K562 (cell line): ENCODE measurements around the gene RAB7A. TPM values are rescaled to one million over a fixed set of nuclear protein-coding genes. Genes with fewer than 3 reads are reported as not detected.

Source experiments
- BACH1 ChIP-seq: fragments of 200-800 bp; sonication (Bioruptor generic); IDR thresholded peaks from 2 replicates; pipeline ENCODE4 v1.6.1; 2016; ENCODE audit warnings: missing genetic modification characterization, missing compliant biosample characterization
- CEBPG ChIP-seq, 3 experiments: fragments of 200-800 bp in 1 of 3; sonication (Bioruptor generic) in 1 of 3; sonication (generic) in 1 of 3; formaldehyde crosslinking in 1 of 3; IDR thresholded peaks in 2 of 3; conservative IDR thresholded peaks in 1 of 3; 2 replicates each; pipeline versions ENCODE4 v1.6.1 to v1.8.0; 2016 to 2022; ENCODE audit warnings: missing compliant biosample characterization in 2 of 3, missing genetic modification characterization in 2 of 3, mild to moderate bottlenecking in 1 of 3, missing genetic modification reagents in 1 of 3
- CREB1 ChIP-seq, 2 experiments: sonication (generic) in 1 of 2; formaldehyde crosslinking in 1 of 2; IDR thresholded peaks; 2 replicates each; pipeline versions ENCODE4 v1.6.1 to v1.8.0; 2012 to 2022; ENCODE audit warnings: inconsistent platforms in 1 of 2, mild to moderate bottlenecking in 1 of 2, missing genetic modification reagents in 1 of 2, moderate library complexity in 1 of 2
- FOXK1 ChIP-seq: sonication (generic); formaldehyde crosslinking; IDR thresholded peaks from 2 replicates; pipeline ENCODE4 v1.8.0; 2022; ENCODE audit warnings: missing genetic modification reagents, mild to moderate bottlenecking, borderline replicate concordance
- SMAD2 ChIP-seq: fragments of 150-350 bp; IDR thresholded peaks from 2 replicates; pipeline ENCODE4 v1.6.1; 2014; ENCODE audit warnings: low read depth, mild to moderate bottlenecking, low read length
- SMAD3 ChIP-seq: fragments of 450-650 bp; formaldehyde crosslinking; conservative IDR thresholded peaks from 2 replicates; pipeline ENCODE4 v1.4.0; 2020; ENCODE audit warnings: mild to moderate bottlenecking
- TGIF2 ChIP-seq: sonication (generic); formaldehyde crosslinking; IDR thresholded peaks from 2 replicates; pipeline ENCODE4 v1.8.1; 2022; ENCODE audit warnings: mild to moderate bottlenecking, missing genetic modification reagents, moderate library complexity
- XRCC3 ChIP-seq: fragments of 450-650 bp; IDR thresholded peaks from 2 replicates; pipeline ENCODE4 v1.6.1; 2017; ENCODE audit warnings: mild to moderate bottlenecking, moderate library complexity
- ZNF384 ChIP-seq: IDR thresholded peaks from 2 replicates; pipeline ENCODE4 v1.6.1; 2012; ENCODE audit warnings: low read depth, low read length, improper control_type of control experiment
- ZNF76 ChIP-seq: fragments of 250-450 bp; sonication (Bioruptor Pico); IDR thresholded peaks from 2 replicates; pipeline ENCODE4 v1.4.0; 2020; ENCODE audit warnings: mild to moderate bottlenecking, moderate library complexity, borderline replicate concordance
- polyA plus RNA-seq, 8 experiments: library from polyadenylated mRNA; depleted of rRNA in 4 of 8; stranded (reverse) in 5 of 8; unstranded in 3 of 8; fragments of >200 nt; fragmentation: Nextera tagmentation in 2 of 8; fragmentation: Illumina TruSeq in 1 of 8; extraction: Ambion mirVana in 2 of 8; extraction: Trizol in 1 of 8; gene quantifications; 2 replicates each; pipeline versions ENCODE4 v1.2.1 to v1.2.3, GENCODE V29; 2011 to 2014; ENCODE audit warnings: inconsistent platforms in 1 of 8, missing spikeins in 1 of 8
- total RNA-seq, 7 experiments: library from RNA; depleted of rRNA in 6 of 7; stranded (reverse); fragments of >200 nt in 6 of 7; fragmentation: Illumina TruSeq in 2 of 7; extraction: Trizol in 2 of 7; gene quantifications; 2 replicates each; pipeline versions ENCODE4 v1.2.1 to v1.2.3, GENCODE V29; 2011 to 2021; ENCODE audit warnings: low replicate concordance in 1 of 7
- TF ChIP-seq, protein P1 (sequence below), 2 experiments: fragments of 450-650 bp in 1 of 2; IDR thresholded peaks; 2 replicates each; pipeline ENCODE4 v1.6.1; 2011 to 2017; ENCODE audit warnings: low read depth in 2 of 2, antibody characterized with exemption in 1 of 2, borderline replicate concordance in 1 of 2, low read length in 1 of 2, mild to moderate bottlenecking in 1 of 2, mixed read lengths in 1 of 2; ENCODE audit not compliant: control insufficient read depth in 1 of 2
- TF ChIP-seq, protein P2 (sequence below), 2 experiments: fragments of 450-650 bp in 1 of 2; sonication (generic) in 1 of 2; formaldehyde crosslinking; conservative IDR thresholded peaks; 2 replicates each; pipeline versions ENCODE4 v1.4.0 to v1.8.1; 2020 to 2022; ENCODE audit warnings: mild to moderate bottlenecking in 1 of 2, missing genetic modification reagents in 1 of 2
- TF ChIP-seq, protein P3 (sequence below): IDR thresholded peaks from 3 replicates; pipeline ENCODE4 v1.6.1; 2011; ENCODE audit warnings: borderline replicate concordance, mild to moderate bottlenecking, moderate library complexity; ENCODE audit not compliant: insufficient read length; ENCODE audit errors: extremely low read depth

Gene RAB7A
- total and polyA plus RNA-seq, 9 of the 15 experiments (the other 6 are each of a cell fraction or from before 2014, with no cell fraction given), result 30.9 to 204 (median 72.8) TPM

DNA sequence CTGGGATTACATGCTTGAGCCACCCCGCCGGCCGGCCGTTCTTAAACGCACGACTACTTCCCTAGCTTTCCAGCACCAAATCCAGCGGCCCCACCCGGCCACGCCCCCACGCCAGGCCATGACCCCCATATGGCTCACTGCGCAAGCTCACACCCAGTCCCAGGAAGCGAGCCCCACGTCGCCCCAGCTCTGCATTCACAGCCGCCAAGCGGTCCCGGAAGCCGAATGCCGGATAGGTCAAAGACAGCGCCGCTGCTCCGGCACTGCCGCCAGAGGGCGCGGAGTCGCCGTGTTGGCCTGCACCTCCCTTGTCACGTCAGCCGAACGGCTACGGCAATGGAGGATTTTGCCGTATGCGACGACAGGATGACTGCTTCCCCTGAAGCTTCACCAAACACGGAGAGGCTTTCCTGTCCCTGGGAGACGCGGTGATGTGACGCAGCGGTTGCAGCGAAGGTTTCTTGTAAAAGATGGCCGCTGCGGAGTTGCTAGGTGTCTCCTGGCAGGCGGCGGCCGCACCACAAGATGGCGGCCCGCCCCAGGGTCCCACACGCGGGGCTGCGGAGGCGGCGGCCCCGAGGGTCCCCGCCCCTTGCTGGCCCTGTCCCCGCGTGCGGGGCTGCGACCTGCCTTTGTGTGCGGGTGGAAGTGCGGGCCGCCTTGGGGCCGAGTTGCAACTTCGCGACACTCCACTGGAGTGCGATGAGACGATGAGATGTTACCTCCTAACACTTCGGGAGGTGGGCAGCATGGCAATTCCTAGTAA, 45.2 kb upstream of the RAB7A start (continued):
- TF ChIP-seq, protein P1, sequence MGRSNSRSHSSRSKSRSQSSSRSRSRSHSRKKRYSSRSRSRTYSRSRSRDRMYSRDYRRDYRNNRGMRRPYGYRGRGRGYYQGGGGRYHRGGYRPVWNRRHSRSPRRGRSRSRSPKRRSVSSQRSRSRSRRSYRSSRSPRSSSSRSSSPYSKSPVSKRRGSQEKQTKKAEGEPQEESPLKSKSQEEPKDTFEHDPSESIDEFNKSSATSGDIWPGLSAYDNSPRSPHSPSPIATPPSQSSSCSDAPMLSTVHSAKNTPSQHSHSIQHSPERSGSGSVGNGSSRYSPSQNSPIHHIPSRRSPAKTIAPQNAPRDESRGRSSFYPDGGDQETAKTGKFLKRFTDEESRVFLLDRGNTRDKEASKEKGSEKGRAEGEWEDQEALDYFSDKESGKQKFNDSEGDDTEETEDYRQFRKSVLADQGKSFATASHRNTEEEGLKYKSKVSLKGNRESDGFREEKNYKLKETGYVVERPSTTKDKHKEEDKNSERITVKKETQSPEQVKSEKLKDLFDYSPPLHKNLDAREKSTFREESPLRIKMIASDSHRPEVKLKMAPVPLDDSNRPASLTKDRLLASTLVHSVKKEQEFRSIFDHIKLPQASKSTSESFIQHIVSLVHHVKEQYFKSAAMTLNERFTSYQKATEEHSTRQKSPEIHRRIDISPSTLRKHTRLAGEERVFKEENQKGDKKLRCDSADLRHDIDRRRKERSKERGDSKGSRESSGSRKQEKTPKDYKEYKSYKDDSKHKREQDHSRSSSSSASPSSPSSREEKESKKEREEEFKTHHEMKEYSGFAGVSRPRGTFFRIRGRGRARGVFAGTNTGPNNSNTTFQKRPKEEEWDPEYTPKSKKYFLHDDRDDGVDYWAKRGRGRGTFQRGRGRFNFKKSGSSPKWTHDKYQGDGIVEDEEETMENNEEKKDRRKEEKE (IDR thresholded peaks at IDR 0.05; ENCODE audit: borderline replicate concordance in 1 of 2, control insufficient read depth in 1 of 2, low read depth in 2 of 2, low read length in 1 of 2), result no peak
- TF ChIP-seq, protein P2, sequence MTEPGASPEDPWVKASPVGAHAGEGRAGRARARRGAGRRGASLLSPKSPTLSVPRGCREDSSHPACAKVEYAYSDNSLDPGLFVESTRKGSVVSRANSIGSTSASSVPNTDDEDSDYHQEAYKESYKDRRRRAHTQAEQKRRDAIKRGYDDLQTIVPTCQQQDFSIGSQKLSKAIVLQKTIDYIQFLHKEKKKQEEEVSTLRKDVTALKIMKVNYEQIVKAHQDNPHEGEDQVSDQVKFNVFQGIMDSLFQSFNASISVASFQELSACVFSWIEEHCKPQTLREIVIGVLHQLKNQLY (CRISPR knock-in tag; conservative IDR thresholded peaks at IDR 0.05), result no peak
- TF ChIP-seq SMAD3 (CRISPR knock-in tag), result peak; percentile 4; the same call in 1 of the 2 replicates
- TF ChIP-seq TGIF2 (CRISPR knock-in tag), result no peak
- no peak for TF ChIP-seq BACH1
- TF ChIP-seq FOXK1 (CRISPR knock-in tag), result no peak
- peak; percentile 89 for TF ChIP-seq CREB1 (IDR thresholded peaks at IDR 0.05)
- TF ChIP-seq CREB1 (CRISPR knock-in tag; IDR thresholded peaks at IDR 0.05), result peak; percentile 93
- no peak for TF ChIP-seq XRCC3
- TF ChIP-seq SMAD2, result no peak
- TF ChIP-seq ZNF76, result 0 out of 2 replicates have a peak, but pooled peaks have one; percentile 27
- TF ChIP-seq, protein P3, sequence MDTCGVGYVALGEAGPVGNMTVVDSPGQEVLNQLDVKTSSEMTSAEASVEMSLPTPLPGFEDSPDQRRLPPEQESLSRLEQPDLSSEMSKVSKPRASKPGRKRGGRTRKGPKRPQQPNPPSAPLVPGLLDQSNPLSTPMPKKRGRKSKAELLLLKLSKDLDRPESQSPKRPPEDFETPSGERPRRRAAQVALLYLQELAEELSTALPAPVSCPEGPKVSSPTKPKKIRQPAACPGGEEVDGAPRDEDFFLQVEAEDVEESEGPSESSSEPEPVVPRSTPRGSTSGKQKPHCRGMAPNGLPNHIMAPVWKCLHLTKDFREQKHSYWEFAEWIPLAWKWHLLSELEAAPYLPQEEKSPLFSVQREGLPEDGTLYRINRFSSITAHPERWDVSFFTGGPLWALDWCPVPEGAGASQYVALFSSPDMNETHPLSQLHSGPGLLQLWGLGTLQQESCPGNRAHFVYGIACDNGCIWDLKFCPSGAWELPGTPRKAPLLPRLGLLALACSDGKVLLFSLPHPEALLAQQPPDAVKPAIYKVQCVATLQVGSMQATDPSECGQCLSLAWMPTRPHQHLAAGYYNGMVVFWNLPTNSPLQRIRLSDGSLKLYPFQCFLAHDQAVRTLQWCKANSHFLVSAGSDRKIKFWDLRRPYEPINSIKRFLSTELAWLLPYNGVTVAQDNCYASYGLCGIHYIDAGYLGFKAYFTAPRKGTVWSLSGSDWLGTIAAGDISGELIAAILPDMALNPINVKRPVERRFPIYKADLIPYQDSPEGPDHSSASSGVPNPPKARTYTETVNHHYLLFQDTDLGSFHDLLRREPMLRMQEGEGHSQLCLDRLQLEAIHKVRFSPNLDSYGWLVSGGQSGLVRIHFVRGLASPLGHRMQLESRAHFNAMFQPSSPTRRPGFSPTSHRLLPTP, result no peak
- TF ChIP-seq CEBPG (CRISPR knock-in tag; IDR thresholded peaks at IDR 0.05), result 0 out of 2 replicates have a peak, but pooled peaks have one; percentile 26
- no peak for TF ChIP-seq CEBPG (tag; conservative IDR thresholded peaks at IDR 0.05 in 1 of 2, IDR thresholded peaks at IDR 0.05 in 1 of 2)
- 0 out of 2 replicates have a peak, but pooled peaks have one; percentile 6 for TF ChIP-seq ZNF384
